Thyroid gland (tissue), 4 donors: Measurements from ENCODE around the gene GFRA4. TPM values are rescaled to one million over a fixed set of nuclear protein-coding genes. Genes with fewer than 3 reads are reported as not detected.

ENCODE experiments used
- DNase-seq, 2 donors: peaks; one replicate each; pipeline ENCODE4 v3.0.0-alpha.2; 2019
- H3K27ac ChIP-seq, 3 donors: fragments of 200-600 bp; sonication (generic); 1 replicate in 2 of 3; 2 replicates in 1 of 3; pipeline ENCODE4 v1.5.1; 2016 to 2019; ENCODE audit warnings: mild to moderate bottlenecking in 1 of 3, moderate library complexity in 1 of 3
- H3K27me3 ChIP-seq: fragments of 200-600 bp; sonication (generic); one replicate; pipeline ENCODE4 v1.5.1; 2019
- H3K36me3 ChIP-seq, 2 donors: fragments of 200-600 bp; sonication (generic); one replicate each; pipeline ENCODE4 v1.5.1; 2016 to 2019
- H3K4me1 ChIP-seq, 2 donors: fragments of 200-600 bp; sonication (generic); one replicate each; pipeline ENCODE4 v1.5.1; 2017 to 2019
- H3K4me3 ChIP-seq, 3 donors: fragments of 200-600 bp; sonication (generic); replicated peaks in 1 of 3; 1 replicate in 2 of 3; 2 replicates in 1 of 3; pipeline ENCODE4 v1.5.1; 2016; ENCODE audit warnings: mild to moderate bottlenecking in 1 of 3
- H3K9me3 ChIP-seq: fragments of 200-600 bp; sonication (generic); one replicate; pipeline ENCODE4 v1.5.1; 2017
- POLR2A ChIP-seq, 2 donors: fragments of 450-650 bp; IDR thresholded peaks; one replicate each; pipeline ENCODE4 v1.6.1; 2017; ENCODE audit warnings: antibody characterized with exemption in 2 of 2, mild to moderate bottlenecking in 2 of 2, moderate library complexity in 1 of 2
- WGBS, 2 donors: methylation state at CpG; one replicate each; pipeline ENCODE4 v1.1.5; 2017; 5-methylcytosine and 5-hydroxymethylcytosine counted together
- intact Hi-C: fragments of 100-400 bp; cut with DNase I; formaldehyde crosslinking; loops from one replicate; pipeline ENCODE4 v1.15.1; 2023
- total RNA-seq, 4 donors: library from RNA; depleted of rRNA; stranded (reverse); fragments of >200 nt; gene quantifications; one replicate each; pipeline ENCODE4 v1.2.3, GENCODE V29; 2016
- TF ChIP-seq, protein P1 (sequence below), 6 experiments: fragments of 200-600 bp in 3 of 6; fragments of 450-650 bp in 3 of 6; sonication (generic) in 3 of 6; IDR thresholded peaks; one replicate each; pipeline ENCODE4 v1.5.1; 2016 to 2019; ENCODE audit warnings: antibody characterized with exemption in 6 of 6, mild to moderate bottlenecking in 2 of 6, inconsistent platforms in 1 of 6, moderate library complexity in 1 of 6

GFRA4 gene
- total RNA-seq, 4 donors from 2014 or later: 0.81 to 3.0 (median 3.0) TPM; not detected in 1

DNA sequence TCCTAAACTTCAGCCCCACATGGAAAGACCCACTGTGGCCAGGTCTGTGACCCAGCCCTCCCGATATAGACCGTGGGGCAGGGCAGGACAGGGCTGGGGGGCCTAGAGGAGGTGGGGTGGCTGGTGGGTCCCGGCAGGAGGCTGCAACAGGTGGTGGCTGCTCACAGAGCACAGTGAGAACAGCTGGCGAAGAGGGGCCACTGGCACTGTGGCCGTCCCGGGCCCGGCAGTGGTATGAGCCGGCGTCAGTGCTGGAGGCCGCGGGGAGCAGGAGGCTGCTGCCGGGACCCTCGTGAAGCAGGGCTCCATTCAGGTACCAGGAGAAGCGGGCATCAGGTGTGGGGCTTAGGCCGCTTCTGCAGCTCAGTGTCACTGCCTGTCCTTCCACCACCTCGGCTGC is 35.8 kb upstream of the GFRA4 start:
- Histone ChIP-seq H3K4me1 (no peaks in the 10 kb centered on the region), H3K4me3 (no peak overlapping the region), H3K27me3 (no peaks in the 10 kb centered on the region), H3K27ac (no peak overlapping the region), H3K36me3 (no peaks in the 10 kb centered on the region), H3K9me3 (no peaks in the 10 kb centered on the region)
- 89 to 91% methylated on average over 15 to 16 of the region's 16 CpGs for WGBS, 2 donors
- intact Hi-C loops: no loop called here
- TF ChIP-seq POLR2A (IDR thresholded peaks at IDR 0.05): no peak
- TF ChIP-seq, protein P1, sequence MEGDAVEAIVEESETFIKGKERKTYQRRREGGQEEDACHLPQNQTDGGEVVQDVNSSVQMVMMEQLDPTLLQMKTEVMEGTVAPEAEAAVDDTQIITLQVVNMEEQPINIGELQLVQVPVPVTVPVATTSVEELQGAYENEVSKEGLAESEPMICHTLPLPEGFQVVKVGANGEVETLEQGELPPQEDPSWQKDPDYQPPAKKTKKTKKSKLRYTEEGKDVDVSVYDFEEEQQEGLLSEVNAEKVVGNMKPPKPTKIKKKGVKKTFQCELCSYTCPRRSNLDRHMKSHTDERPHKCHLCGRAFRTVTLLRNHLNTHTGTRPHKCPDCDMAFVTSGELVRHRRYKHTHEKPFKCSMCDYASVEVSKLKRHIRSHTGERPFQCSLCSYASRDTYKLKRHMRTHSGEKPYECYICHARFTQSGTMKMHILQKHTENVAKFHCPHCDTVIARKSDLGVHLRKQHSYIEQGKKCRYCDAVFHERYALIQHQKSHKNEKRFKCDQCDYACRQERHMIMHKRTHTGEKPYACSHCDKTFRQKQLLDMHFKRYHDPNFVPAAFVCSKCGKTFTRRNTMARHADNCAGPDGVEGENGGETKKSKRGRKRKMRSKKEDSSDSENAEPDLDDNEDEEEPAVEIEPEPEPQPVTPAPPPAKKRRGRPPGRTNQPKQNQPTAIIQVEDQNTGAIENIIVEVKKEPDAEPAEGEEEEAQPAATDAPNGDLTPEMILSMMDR (IDR thresholded peaks at IDR 0.05): no peak
- DNase-seq: no peak

DNA sequence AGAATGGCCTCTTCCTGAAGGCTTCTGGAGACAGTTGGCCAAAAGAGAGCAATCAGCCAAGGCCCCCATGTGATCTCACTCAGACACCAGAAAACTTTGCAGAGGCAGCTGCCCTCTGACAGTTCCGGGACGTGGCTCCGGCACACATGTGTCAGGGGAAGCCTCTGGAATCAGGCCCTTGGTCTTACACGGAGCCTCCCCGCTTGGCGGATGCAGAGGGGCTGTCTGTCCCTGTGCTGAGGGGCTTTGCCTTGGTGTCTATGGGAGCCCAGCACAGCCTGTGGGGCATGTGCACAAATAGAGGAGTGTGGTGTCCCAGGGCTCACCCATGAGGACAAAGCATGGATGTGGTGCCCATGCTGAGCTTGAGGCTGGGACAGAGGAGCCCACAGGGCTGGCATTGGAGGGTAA is 35.4 kb upstream of the GFRA4 start:
- no peaks in the 10 kb centered on the region for H3K4me1 ChIP-seq
- H3K4me3 ChIP-seq: no peak overlapping the region
- WGBS, 2 donors: 76 to 83% methylated on average over 2 to 3 of the region's 6 CpGs
- H3K9me3 ChIP-seq: no peaks in the 10 kb centered on the region
- H3K36me3 ChIP-seq: no peaks in the 10 kb centered on the region
- intact Hi-C loops: no loop called here
- no peak overlapping the region for H3K27ac ChIP-seq
- no peak for DNase-seq
- TF ChIP-seq, protein P1 (IDR thresholded peaks at IDR 0.05): no peak
- TF ChIP-seq POLR2A (IDR thresholded peaks at IDR 0.05): no peak
- H3K27me3 ChIP-seq: no peaks in the 10 kb centered on the region

DNA sequence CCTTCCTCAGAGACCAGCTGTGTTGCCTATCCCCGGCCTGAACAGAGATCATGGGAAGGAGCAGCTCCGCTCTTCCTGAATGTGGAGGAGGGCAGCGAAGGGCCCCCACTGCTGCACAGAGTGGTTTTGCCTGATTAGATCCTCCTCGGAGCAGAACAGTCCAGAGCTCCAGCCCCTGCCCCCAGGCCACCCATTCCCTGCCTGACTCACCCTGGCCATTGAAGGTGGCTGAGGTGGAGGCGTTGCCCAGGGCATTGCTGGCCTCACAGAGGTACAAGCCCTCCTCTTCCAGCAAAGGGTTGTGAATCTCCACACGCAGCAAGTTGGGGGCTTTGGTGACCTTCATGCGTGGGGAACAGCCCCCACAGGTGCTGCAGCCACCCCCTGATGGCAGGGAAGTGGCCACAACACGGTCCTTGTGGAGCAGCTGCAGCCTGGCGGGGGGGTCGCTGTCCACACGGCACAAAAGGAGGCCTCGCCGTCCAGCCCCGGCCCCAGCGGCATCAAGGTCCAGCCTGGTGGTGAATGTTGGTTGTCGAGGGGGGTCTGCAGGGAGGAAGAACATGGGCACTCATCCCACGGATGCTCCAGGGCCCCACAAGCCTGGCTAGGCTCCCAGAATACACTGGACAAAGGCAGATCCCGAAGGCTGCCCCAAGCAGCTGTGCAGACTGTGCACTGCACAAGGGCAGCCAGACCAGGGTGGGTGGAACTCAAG is 34.5 kb upstream of the GFRA4 start:
- H3K36me3 ChIP-seq: no peaks in the 10 kb centered on the region
- intact Hi-C loops: no loop called here
- no peaks in the 10 kb centered on the region for H3K4me1 ChIP-seq
- no peak overlapping the region for H3K4me3 ChIP-seq
- no peak for DNase-seq
- H3K27ac ChIP-seq: no peak overlapping the region
- no peaks in the 10 kb centered on the region for H3K27me3 ChIP-seq
- H3K9me3 ChIP-seq: no peaks in the 10 kb centered on the region
- TF ChIP-seq POLR2A (IDR thresholded peaks at IDR 0.05): no peak
- TF ChIP-seq, protein P1 (IDR thresholded peaks at IDR 0.05): no peak
- WGBS, 2 donors: 81 to 83% methylated on average over 6 to 9 of the region's 18 CpGs

GRCh38 chr20:3696745-3697587 is 33.8 kb upstream of the GFRA4 start:
- intact Hi-C loops: no loop called here
- Histone ChIP-seq H3K4me3 (no peak overlapping the region), H3K9me3 (no peaks in the 10 kb centered on the region), H3K36me3 (no peaks in the 10 kb centered on the region), H3K27ac (no peak overlapping the region), H3K4me1 (no peaks in the 10 kb centered on the region), H3K27me3 (no peaks in the 10 kb centered on the region)
- no peak for TF ChIP-seq POLR2A (IDR thresholded peaks at IDR 0.05)
- no peak for DNase-seq
- 88 to 95% methylated on average over 12 to 14 of the region's 15 CpGs for WGBS, 2 donors

- TF ChIP-seq POLR2A (IDR thresholded peaks at IDR 0.05): no peak
- TF ChIP-seq, protein P1 (IDR thresholded peaks at IDR 0.05): peak in 1 of 6 experiments; percentile 16
- H3K4me3 ChIP-seq: no peak overlapping the region
- H3K27ac ChIP-seq: no peak overlapping the region
- WGBS, 2 donors: 82 to 83% methylated on average over 1 of the region's 1 CpG
- H3K36me3 ChIP-seq: no peaks in the 10 kb centered on the region
- no peaks in the 10 kb centered on the region for H3K9me3 ChIP-seq
- intact Hi-C loops: no loop called here
- H3K4me1 ChIP-seq: no peaks in the 10 kb centered on the region
- H3K27me3 ChIP-seq: no peaks in the 10 kb centered on the region
- no peak for DNase-seq
Observed at GRCh38 chr20:3696200-3696599, 33.0 kb upstream of the GFRA4 start.
